Smooth muscle cell of the brain vasculature (primary cell): Measurements from ENCODE around the gene METTL22.
"Not testable (repeated sequence)": the region's sequence is repeated elsewhere in the genome, so short reads cannot be mapped to it uniquely, and the experiment has no call there.

Experiments used
- DNase-seq: peaks from one replicate; pipeline ENCODE4 v3.0.0-alpha.2; 2012; ENCODE audit warnings: low read depth, low spot score

METTL22 gene

GRCh38 chr16:8631818-8632465 is 10.4 kb downstream of the METTL22 start:
- DNase-seq: no peak

- no peak for DNase-seq
These were observed 11.2 kb downstream of the METTL22 start for GRCh38 chr16:8632675-8633182.

- DNase-seq: no peak
These were observed 13.7 kb downstream of the METTL22 start for GRCh38 chr16:8634991-8635736.

GRCh38 chr16:8639694-8640093 is 18.2 kb downstream of the METTL22 start:
- DNase-seq: no peak

GRCh38 chr16:8641671-8642070 is 20.2 kb downstream of the METTL22 start:
- no peak for DNase-seq

GRCh38 chr16:8642146-8642545 is 20.6 kb downstream of the METTL22 start:
- no peak for DNase-seq

GRCh38 chr16:8644211-8645140 is 23.0 kb downstream of the METTL22 start:
- no peak for DNase-seq

GRCh38 chr16:8645141-8645521 is 23.6 kb downstream of the METTL22 start:
- DNase-seq: no peak

GRCh38 chr16:8645831-8646230 is 24.3 kb downstream of the METTL22 start:
- no peak for DNase-seq

- no peak for DNase-seq
These were observed 25.0 kb downstream of the METTL22 start for GRCh38 chr16:8646326-8647053.

- no peak for DNase-seq
These were observed 26.3 kb downstream of the METTL22 start for GRCh38 chr16:8647721-8648318.

- DNase-seq: no peak
These were observed 27.4 kb downstream of the METTL22 start for GRCh38 chr16:8648877-8649276.

- DNase-seq: no peak
These were observed 28.5 kb downstream of the METTL22 start for GRCh38 chr16:8649829-8650554.

GRCh38 chr16:8651958-8652357 is 30.5 kb downstream of the METTL22 start:
- DNase-seq: not testable (repeated sequence)

- no peak for DNase-seq
These were observed 33.8 kb downstream of the METTL22 start for GRCh38 chr16:8655184-8655717.

- no peak for DNase-seq
These were observed 34.9 kb downstream of the METTL22 start for GRCh38 chr16:8656376-8656775.

- DNase-seq: no peak
These were observed 39.4 kb downstream of the METTL22 start for GRCh38 chr16:8660841-8661301.

GRCh38 chr16:8661703-8662102 is 40.2 kb downstream of the METTL22 start:
- DNase-seq: no peak

- DNase-seq: no peak
These were observed 41.9 kb downstream of the METTL22 start for GRCh38 chr16:8663192-8664089.
